Smooth muscle cell of the brain vasculature (primary cell): ENCODE measurements around the gene TP53BP2.
"Not testable (repeated sequence)": the region's sequence is repeated elsewhere in the genome, so short reads cannot be mapped to it uniquely, and the experiment has no call there.

Source experiments
- DNase-seq: peaks from one replicate; pipeline ENCODE4 v3.0.0-alpha.2; 2012; ENCODE audit warnings: low read depth, low spot score

The TP53BP2 gene, protein sequence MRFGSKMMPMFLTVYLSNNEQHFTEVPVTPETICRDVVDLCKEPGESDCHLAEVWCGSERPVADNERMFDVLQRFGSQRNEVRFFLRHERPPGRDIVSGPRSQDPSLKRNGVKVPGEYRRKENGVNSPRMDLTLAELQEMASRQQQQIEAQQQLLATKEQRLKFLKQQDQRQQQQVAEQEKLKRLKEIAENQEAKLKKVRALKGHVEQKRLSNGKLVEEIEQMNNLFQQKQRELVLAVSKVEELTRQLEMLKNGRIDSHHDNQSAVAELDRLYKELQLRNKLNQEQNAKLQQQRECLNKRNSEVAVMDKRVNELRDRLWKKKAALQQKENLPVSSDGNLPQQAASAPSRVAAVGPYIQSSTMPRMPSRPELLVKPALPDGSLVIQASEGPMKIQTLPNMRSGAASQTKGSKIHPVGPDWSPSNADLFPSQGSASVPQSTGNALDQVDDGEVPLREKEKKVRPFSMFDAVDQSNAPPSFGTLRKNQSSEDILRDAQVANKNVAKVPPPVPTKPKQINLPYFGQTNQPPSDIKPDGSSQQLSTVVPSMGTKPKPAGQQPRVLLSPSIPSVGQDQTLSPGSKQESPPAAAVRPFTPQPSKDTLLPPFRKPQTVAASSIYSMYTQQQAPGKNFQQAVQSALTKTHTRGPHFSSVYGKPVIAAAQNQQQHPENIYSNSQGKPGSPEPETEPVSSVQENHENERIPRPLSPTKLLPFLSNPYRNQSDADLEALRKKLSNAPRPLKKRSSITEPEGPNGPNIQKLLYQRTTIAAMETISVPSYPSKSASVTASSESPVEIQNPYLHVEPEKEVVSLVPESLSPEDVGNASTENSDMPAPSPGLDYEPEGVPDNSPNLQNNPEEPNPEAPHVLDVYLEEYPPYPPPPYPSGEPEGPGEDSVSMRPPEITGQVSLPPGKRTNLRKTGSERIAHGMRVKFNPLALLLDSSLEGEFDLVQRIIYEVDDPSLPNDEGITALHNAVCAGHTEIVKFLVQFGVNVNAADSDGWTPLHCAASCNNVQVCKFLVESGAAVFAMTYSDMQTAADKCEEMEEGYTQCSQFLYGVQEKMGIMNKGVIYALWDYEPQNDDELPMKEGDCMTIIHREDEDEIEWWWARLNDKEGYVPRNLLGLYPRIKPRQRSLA

DNA sequence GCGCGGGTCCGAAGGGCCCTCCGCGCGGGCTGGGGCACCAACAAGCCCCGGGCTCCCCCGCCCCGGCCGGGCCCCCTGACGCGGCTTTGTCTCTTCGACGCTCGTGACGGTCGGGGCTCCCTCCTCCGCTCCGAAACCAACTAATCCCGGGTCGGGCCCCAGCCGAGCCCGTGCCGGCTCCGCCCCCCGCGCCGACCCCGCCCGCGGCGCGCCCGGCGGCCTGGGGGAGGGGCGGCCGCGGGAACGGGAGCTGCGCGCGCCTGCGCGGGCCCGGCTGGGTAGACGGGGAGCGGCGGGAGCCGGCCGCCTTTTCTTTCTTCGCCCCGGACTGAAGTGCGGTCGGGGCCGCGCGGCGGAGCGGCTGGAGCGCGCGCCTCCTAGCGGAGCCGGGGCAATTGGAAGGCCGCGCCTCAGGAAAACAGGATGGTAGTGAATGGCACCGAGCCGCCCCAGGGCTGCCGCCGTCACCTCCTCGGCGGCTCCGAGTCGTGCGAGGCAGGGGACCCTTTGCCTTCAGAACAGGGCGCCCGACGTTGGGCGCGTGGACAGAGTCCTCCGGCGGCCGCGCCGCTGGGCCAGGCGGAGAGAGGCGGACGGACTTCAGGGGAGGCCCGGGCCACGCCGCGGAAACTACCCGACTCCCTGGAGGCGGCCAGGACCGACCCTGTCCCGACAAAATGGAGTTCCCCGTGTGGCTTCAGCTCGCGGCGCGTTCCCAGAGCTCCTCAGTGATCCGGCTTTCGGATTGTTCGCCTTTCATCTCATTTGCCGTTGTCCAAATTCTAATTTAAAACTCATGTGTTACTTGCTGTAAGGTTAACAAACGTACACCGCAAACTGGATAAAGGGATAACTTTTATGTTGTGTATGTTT is at the start of gene TP53BP2:
TP53BP2 (minus strand) TSS at position 138 of the 873 bp plus-strand sequence. CDS start 267 bp downstream, outside the sequence.
- DNase-seq: no peak

DNA sequence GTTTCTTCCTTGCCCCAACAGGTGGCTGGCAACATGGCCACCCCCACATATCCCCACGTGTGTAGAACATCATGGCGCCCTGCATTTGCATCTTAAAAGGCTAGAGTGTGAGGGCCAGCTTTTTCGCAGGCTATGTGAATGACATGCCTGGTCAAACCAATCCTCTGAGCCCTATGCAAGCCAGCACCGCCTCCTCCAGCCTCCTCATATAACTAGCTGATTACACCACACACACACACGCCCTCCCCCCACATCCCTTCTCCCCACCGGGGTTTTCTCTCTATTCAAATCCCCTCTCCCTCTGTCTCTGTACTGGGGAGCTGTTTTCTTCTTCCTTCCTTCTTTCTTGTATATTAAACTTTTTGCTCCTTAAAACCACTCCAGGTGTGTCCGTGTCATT is 44.7 kb upstream of the TP53BP2 start:
- not testable (repeated sequence) for DNase-seq

DNA sequence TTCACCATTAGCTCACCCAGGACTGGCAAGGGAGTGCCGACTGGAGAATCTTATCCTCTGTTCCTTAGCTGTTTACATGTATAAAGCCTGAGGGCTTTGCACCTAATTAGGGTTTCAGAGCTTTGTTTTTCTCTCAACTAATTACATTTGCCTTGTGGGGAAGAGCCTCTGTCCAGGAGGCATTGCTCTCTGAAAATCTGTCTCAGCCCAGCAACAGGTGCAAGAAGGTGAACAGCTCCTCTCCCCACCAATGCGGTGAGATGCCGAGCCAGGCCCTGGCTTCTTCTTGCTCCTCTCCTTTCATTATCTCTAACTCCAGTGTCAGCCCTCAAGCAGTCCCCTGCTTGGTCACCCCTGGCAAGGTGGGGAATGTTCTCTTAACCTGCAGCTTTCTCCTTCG is 43.6 kb upstream of the TP53BP2 start:
- not testable (repeated sequence) for DNase-seq

DNA sequence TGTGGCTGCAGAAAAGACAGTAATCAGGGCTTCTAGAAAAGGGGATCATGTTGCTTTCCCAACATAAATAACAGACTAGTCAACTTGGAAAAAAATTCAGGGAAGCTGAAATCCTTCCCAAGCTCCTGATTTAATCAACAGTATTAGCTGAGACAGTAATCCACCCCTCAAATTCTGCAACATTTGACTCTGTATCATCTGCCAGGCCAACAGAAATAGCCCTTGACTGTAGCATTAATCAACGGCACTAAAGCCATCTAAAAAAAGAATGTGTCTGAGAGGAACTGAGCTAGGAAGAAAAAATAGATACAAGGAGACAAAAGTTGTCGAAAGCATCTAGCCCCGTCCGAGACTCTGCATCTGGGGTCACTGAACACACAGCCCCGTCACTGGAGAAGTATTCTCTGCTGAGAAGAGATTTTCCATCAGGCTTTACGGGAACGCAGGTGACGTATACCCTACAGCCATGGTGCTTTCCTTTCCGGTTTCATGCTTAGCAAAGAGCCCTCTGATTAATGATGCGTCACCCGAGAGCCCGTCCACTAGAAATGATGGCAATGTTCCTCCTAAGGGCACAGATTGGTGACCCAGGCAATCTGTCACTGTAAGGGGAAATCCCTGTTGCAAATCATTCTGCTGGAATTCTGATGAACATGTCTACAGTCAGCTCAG is 42.1 kb upstream of the TP53BP2 start:
- peak; percentile 66 for DNase-seq

DNA sequence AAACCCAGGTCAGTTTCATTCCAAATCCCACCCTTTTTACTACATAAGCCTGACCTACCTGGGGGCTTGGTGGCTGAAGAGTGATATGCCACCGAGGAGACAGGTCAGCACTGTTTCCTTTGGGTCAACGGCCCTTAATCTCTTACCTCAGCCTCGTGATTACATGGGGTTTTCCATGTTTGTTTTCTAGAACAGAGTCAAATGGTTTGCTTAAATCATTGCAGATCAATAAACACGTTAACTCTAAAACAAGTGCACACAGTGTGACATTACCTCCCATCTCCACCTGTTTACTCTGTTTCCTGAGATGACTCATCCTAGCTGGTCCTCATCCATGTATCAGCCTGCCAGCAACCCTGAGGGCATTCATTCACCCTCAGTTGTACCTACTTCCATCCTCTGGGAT is 40.8 kb upstream of the TP53BP2 start:
- DNase-seq: no peak

DNA sequence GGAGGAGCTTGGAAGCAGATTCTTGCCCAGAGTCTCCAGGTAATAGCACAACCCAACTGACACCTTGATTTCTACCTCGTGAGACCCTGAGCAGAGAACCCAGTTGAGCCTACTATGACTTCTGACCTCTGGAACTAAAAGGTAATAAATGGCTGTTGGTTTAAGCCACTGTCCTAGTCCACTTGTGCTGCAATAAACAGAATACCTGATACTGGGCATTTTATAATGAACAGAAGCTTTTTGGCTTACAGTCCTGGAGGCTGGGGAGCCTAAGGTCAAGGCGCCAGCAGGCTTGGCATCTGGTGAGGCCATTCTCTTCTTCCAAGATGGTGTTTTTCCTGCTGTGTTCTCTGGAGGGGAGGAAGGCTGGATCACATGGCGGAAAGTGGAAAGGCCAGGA is 39.9 kb upstream of the TP53BP2 start:
- DNase-seq: no peak

DNA sequence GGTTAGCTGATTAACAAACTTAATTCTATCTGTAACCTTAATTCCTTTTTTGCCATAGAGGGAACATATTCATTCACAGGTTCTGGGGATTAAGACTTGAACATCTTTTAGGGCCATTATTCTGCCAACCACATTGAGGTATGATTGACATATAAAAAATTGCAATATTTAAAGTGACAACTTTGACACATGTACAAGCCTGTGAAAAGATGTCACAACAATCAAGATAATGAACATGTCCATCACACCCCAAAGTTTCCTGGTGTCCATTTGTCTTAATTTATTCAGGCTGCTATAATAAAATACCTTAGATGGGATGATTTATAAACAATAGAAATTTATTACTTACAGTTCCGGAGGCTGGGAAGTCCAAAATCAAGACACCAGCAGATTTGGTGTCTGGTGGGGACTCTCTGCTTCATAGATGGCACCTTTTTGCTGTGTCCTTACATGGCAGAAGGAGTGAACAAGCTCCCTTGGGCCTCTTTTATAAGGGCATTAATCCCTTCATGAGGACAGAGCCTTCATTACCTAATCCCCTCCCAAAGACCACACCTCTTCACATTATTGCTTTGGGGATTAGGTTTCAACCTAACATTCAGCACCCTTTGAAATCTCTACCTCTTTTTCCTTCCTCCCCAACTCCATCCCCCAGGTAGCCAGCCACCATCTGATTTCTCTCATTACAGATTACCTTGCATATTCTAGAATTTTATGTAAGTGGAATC is 33.0 kb upstream of the TP53BP2 start:
- DNase-seq: no peak

DNA sequence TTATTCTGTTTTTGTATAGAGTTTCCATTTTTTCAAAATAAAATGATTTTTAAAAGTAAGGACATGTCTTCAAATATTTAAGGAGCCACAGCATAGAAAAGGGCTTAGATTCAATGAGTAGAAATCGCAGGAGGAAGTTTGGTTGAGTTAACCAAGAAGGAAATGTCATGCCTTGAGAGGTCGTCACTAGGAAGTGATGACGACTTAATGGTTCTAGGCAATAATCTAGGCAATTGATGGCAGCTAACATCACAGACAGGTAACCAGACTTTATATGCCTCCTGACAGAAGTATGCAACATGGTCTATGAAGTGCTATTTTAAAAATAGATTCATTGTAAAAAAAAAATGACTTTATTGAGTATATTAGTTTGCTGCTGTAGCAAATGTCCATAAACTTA is 32.1 kb upstream of the TP53BP2 start:
- DNase-seq: no peak

DNA sequence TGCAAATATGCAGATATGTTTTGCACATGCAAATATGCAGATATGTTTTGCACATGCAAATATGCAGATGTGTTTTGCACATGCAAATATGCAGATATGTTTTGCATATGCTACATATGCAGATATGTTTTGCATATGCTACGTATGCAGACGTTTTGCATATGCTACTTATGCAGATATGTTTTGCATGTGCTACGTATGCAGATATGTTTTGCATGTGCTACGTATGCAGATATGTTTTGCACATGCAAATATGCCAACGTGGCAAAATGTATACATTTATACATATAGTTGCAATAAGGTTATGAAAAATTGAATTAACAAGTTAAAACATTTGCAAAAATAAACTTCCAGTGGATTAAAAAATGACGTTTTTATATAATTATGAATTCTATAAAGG is 30.8 kb upstream of the TP53BP2 start:
- no peak for DNase-seq

DNA sequence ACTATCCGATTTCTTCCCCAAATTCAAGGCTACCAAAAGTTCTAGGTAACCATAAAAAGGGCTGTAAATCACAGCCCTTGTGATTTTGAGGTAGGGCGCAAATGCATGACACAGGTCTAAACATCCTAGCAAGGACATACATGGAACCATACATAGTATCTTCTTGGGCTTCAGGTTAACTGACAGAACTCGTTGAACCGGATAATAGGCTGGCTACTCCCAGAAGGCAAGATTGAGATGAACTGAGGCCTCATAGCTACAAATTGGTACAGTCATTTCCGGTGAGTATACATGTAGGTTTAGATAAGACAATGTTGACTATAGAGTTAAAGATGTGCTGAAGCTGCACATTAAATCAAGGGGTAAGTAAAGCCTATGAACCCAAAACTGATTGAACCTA is 27.3 kb upstream of the TP53BP2 start:
- no peak for DNase-seq

DNA sequence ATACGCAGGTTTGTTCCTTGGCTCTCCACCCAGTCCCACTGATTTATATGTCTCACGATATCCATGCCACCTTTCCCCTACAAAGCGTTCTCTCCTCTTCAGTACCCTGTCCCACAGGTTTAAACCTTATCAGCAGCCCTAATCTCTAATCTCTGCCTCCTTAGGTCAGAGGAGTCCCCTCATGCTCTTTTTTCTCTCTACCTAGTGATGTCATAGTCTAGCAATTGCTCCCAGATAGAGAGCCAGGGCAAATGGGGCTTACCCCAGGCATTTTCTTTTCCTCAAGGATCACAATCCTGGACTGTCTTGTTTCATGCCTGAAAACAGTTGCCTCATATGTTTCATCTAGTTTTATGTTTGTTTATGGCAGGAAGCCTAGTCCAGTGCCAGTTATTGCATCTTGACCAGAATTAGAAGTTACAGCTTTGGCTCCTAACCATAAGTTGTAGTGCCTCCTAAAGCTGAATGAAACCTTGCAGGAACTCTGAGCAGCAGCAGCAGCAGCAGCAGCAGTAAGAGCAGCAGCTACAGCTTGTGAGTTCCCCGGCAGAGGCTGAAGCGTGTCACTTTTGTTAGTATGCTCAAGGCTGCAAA is 26.7 kb upstream of the TP53BP2 start:
- no peak for DNase-seq

DNA sequence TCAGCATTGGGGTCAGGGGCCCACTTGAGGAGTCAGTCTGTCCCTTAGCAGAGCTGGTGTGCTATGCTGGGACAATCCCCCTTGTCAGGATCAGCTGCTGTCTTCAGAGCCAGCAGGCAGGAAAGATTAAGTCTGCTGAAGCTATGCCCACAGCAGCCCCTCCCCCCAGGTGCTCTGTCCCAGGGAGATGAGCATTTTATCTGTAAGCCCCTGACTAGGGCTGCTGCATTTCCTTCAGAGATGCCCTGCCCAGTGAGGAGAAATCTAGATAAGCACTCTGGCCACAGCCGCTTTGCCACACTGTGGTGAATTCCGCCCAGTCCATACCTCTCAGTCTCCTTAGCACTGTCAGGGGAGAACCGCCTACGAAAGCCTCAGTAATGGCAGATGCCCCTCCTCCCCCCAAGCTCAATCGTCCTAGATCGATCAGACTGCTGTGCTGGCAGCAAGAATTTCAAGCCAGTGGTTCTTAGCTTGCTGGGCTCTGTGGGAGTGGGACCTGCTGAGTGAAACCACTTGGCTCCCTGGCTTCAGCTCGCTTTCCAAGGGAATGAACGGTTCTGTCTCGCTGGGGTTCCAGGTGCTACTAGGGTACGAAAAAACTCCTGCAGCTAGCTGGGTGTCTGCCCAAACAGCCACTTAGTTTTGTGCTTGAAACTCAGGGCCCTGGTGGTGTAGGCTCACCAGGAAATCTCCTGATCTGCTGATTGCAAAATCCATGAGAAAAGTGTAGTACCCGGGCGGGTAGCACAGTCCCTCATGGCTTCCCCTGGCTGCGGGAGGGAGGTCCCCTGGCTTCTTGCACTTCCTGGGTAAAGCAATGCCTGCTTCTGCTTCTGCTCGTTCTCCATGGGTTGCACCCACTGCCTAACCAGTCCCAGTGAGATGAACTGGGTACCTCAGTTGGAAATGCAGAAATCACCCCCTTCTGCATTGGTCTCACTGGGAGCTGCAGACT is 25.1 kb upstream of the TP53BP2 start:
- DNase-seq: no peak

DNA sequence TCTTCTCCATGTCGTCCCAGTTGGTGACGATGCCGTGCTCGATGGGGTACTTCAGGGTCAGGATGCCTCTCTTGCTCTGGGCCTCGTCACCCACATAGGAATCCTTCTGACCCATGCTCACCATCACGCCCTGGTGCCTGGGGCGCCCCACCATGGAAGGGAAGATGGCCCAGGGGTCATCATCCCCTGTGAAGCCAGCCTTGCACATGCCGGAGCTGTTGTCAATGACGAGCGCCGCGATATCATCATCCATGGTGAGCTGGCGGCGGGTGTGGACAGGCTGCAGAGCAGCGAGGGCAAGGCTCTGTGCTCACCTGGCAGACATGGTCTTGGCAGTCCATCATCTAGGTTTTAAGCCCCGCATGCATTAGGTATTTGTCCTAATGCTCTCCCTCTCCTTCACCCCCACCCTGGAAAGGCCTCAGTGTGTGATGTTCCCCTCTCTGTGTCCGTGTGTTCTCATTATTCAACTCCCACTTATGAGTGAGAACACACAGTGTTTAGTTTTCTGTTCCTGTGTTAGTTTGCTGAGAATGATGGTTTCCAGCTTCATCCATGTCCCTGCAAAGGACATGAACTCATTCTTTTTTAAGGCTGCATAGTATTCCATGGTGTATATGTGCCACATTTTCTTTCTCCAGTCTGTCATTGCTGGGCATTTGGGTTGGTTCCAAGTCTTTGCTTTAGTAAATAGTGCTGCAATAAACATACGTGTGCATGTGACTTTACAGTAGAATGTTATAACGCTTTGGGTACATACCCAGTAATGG is 19.0 kb upstream of the TP53BP2 start:
- not testable (repeated sequence) for DNase-seq

DNA sequence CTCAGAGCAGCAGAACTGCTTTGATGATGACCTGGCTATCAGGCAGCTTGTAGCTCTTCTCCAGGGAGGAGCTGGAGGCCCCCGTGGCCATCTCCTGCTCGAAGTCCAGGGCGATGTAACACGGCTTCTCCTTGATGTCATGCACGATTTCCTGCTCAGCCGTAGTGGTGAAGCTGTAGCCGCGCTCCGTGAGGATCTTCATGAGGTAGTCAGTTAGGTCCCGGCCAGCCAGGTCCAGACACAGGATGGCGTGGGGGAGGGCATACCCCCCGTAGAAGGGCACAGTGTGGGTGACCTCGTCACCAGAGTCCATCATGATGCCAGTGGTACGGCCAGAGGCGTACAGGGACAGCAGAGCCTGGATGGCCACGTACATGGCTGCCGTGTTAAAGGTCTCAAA is 18.3 kb upstream of the TP53BP2 start:
- DNase-seq: no peak

DNA sequence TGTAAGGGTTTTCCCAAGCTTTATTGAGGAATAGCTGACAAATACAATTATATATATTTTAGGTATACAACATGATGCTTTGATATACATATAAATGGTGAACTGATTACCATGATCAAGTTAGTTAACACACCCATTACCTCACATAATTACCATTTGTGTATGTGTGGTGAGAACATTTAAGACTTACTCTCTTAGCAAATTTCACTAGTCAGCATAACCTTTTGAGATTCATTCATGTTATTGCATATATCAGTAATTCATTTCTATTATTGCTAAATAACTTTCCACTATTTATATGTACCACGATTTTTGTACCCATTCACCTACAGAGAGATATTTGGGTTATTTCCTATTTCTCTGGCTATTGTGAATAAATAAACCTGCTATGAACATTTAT is 16.2 kb upstream of the TP53BP2 start:
- DNase-seq: no peak

DNA sequence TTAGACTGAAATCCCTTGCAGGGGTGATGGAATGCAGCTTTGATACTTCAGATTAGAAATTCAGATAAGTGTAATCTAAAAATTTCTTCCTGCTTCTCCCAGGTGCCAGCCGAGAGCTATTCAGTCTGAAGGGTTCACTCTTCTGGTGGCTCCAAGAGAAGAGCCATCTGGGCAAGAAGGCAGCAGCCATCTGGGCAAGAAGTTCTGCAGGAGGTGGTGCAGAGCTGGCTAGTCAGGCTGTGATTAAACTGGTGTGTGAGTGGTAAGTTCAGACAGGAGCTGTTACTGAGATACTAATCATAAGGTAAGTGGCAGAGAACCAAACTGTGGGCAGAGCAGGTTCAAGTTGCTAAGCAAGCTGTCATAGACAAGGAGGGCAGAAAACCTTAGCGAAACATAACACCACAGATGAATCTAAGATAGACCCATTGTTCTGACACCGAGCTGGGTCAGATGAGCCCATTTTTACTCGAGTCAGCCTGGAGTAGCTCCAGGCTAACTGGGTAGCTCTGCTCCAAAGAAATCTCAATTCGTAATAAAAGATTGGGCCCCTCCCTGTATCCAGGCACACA is 14.4 kb upstream of the TP53BP2 start:
- no peak for DNase-seq

DNA sequence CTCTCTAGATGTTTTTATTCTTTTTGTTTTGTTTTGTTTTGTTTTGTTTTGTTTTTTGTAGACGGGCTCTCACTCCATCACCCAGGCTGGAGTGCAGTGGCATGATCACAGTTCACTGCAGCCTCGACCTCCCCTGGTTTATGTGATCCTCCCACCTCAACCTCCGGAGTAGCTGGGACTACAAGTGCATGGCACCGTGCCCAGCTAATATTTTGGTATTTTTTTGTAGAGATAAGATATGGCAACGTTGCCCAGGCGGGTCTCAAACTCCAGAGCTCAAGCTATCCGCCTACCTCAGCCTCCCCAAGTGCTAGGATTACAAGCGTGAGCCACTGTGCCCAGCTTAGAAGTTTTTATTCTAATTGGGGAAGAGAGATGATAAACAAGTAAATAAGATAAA is 13.3 kb upstream of the TP53BP2 start:
- no peak for DNase-seq
